SH-SY5Y (cell line): ENCODE data around the gene CSTF2T.

Source experiments
- GATA2 ChIP-seq: IDR thresholded peaks from 2 replicates; pipeline ENCODE4 v1.6.1; 2011; ENCODE audit warnings: mild to moderate bottlenecking, low read depth, low read length
- GATA3 ChIP-seq: IDR thresholded peaks from 2 replicates; pipeline ENCODE4 v1.6.1; 2011; ENCODE audit warnings: low read depth, mild to moderate bottlenecking, low read length, moderate library complexity

- TF ChIP-seq GATA2: no peak
- no peak for TF ChIP-seq GATA3
These were observed 19.5 kb upstream of the CSTF2T start for GRCh38 chr10:51718804-51719291.
